NCI-H1436 (cell line): ENCODE results near the gene DDN.

Experiments
- DNase-seq: peaks from one replicate; lab custom pipeline; 2025; lab: John Stamatoyannopoulos, UW

Gene DDN

GRCh38 chr12:48999371-49000131 lies at the start of gene DDN:
Gene DDN, minus strand, starts transcription at chr12:48999375. Its CDS starts 88 bp downstream, at chr12:48999287.
- peak; percentile 24 for DNase-seq

GRCh38 chr12:49048953-49049352 lies 49.8 kb upstream of the DDN start:
- DNase-seq: no peak

- no peak for DNase-seq
Observed at GRCh38 chr12:49046129-49046895, 47.1 kb upstream of the DDN start.

GRCh38 chr12:49044660-49045059 lies 45.5 kb upstream of the DDN start:
- no peak for DNase-seq

GRCh38 chr12:49043856-49044258 lies 44.7 kb upstream of the DDN start:
- peak; percentile 58 for DNase-seq

GRCh38 chr12:49043241-49043640 lies 44.1 kb upstream of the DDN start:
- no peak for DNase-seq

GRCh38 chr12:49041881-49042484 lies 42.8 kb upstream of the DDN start:
- no peak for DNase-seq

GRCh38 chr12:49041036-49041880 lies 42.1 kb upstream of the DDN start:
- no peak for DNase-seq

GRCh38 chr12:49040364-49040855 lies 41.2 kb upstream of the DDN start:
- no peak for DNase-seq

- no peak for DNase-seq
Observed at GRCh38 chr12:49039421-49040363, 40.5 kb upstream of the DDN start.

GRCh38 chr12:49038291-49038955 lies 39.2 kb upstream of the DDN start:
- no peak for DNase-seq

- DNase-seq: no peak
Observed at GRCh38 chr12:49037947-49038237, 38.7 kb upstream of the DDN start.

GRCh38 chr12:49037111-49037946 lies 38.2 kb upstream of the DDN start:
- DNase-seq: no peak

GRCh38 chr12:49036029-49036428 lies 36.9 kb upstream of the DDN start:
- no peak for DNase-seq

GRCh38 chr12:49034286-49034622 lies 35.1 kb upstream of the DDN start:
- no peak for DNase-seq

- DNase-seq: no peak
Observed at GRCh38 chr12:49033611-49034285, 34.6 kb upstream of the DDN start.

- no peak for DNase-seq
Observed at GRCh38 chr12:49032679-49033447, 33.7 kb upstream of the DDN start.

GRCh38 chr12:49032276-49032675 lies 33.1 kb upstream of the DDN start:
- no peak for DNase-seq
